Memory B cell (primary cell): ENCODE results near the gene FBXL2.
A peak's percentile ranks its signal among the peaks of the same experiment; 100 is the strongest.

Experiments
- ATAC-seq: fragments of 150-1000 bp; cut with Tn5 transposase; 2 replicates; pipeline ENCODE4 v1.10.0; 2021; ENCODE audit warnings: low read depth, mild to moderate bottlenecking, moderate library complexity
- DNase-seq, 2 donors: peaks; one replicate each; pipeline ENCODE4 v3.0.0; 2022; ENCODE audit warnings: low spot score in 2 of 2
- H3K27ac Mint-ChIP-seq: one replicate; pipeline ENCODE4 v1.8.0; 2022; ENCODE audit warnings: mild to moderate bottlenecking, moderate library complexity, mixed read lengths
- H3K27me3 Mint-ChIP-seq: one replicate; pipeline ENCODE4 v1.8.0; 2022; ENCODE audit warnings: mixed read lengths
- H3K36me3 Mint-ChIP-seq: one replicate; pipeline ENCODE4 v1.8.0; 2022; ENCODE audit warnings: mild to moderate bottlenecking, mixed read lengths
- H3K4me1 Mint-ChIP-seq: one replicate; pipeline ENCODE4 v1.8.0; 2022; ENCODE audit warnings: mixed read lengths
- H3K4me3 Mint-ChIP-seq: one replicate; pipeline ENCODE4 v1.8.0; 2022; ENCODE audit warnings: mild to moderate bottlenecking, moderate library complexity, mixed read lengths
- H3K9me3 Mint-ChIP-seq: one replicate; pipeline ENCODE4 v1.8.0; 2022; ENCODE audit warnings: mixed read lengths

Gene FBXL2, protein sequence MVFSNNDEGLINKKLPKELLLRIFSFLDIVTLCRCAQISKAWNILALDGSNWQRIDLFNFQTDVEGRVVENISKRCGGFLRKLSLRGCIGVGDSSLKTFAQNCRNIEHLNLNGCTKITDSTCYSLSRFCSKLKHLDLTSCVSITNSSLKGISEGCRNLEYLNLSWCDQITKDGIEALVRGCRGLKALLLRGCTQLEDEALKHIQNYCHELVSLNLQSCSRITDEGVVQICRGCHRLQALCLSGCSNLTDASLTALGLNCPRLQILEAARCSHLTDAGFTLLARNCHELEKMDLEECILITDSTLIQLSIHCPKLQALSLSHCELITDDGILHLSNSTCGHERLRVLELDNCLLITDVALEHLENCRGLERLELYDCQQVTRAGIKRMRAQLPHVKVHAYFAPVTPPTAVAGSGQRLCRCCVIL

GRCh38 chr3:33277193-33277882, at the start of gene FBXL2:
TSS of gene FBXL2 (plus strand) at chr3:33277442. CDS start at chr3:33277513, 71 bp downstream.
- Mint-ChIP-seq H3K27ac (no peak within 1 kb of the TSS), H3K27me3 (peaks cover 12% of the 10 kb centered on the region), H3K4me3 (peak within 1 kb of the TSS; percentile 53), H3K9me3 (peaks cover 3% of the 10 kb centered on the region), H3K36me3 (no peaks in the 10 kb centered on the region), H3K4me1 (peaks cover 3% of the 10 kb centered on the region)
- DNase-seq: peak; percentile 12 to 31
- ATAC-seq: peak; percentile 74

DNA sequence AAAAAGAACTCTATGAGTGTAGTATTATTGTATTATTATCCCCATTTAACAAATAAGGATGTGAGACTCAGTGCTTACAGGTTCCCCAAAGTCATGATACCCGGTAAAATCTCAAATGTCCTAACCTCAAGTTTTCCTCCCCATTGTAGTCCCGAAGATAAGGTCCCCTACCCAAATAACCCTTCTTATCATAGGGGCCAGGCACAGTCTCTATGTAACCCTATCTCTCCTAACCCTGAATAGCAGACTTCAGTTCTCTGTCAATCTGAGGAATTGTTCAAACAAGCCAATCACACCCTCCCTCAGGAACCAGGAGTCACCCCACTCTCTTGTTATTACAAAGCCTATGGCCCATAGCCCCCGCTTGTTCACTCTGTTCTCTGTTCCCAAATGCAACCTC, 48.2 kb upstream of the FBXL2 start:
- Mint-ChIP-seq H3K9me3 (peaks cover 1% of the 10 kb centered on the region), H3K27me3 (peaks cover 19% of the 10 kb centered on the region), H3K27ac (no peak overlapping the region), H3K36me3 (no peaks in the 10 kb centered on the region), H3K4me1 (no peaks in the 10 kb centered on the region), H3K4me3 (no peak overlapping the region)
- DNase-seq: no peak
- ATAC-seq: no peak

GRCh38 chr3:33229947-33230346, 47.3 kb upstream of the FBXL2 start:
- H3K27me3 Mint-ChIP-seq: peaks cover 18% of the 10 kb centered on the region
- no peak overlapping the region for H3K4me3 Mint-ChIP-seq
- H3K27ac Mint-ChIP-seq: no peak overlapping the region
- DNase-seq (no peak), ATAC-seq (no peak)
- peaks cover 1% of the 10 kb centered on the region for H3K9me3 Mint-ChIP-seq
- no peaks in the 10 kb centered on the region for H3K4me1 Mint-ChIP-seq
- H3K36me3 Mint-ChIP-seq: no peaks in the 10 kb centered on the region

DNA sequence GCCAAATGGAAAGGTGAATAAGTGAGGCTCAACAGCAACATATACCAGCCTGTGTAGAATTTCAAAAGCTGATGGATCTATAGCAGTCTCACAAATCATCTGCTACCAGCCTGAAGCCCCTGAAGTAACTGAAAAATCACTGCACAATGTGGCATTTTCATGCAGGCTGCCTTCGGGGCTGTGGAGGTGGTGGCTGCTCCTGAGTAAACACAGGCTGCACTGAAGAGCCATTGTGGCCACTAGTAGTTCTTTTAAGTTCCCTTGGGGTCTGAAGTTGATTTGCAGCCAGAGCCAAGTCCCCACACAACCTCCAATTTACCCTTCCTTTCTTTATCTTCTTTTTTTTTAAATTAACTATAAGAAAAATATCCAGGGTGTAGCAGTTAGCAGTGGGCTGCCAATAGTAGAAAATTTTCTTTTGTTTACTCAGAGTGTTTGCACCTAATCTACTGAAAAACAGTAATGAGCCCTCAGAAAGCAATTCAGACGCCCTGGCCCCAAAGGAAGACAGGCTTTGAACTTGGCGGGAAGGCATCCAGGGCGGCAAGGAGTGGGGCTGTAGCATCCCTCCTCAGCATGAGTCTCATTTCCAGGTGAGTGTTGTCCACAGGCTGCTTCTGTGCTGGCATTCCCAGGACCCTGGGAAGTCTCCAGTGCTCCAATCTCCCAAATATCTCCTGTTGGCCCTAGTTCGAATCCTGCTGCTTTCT, 45.3 kb upstream of the FBXL2 start:
- no peaks in the 10 kb centered on the region for H3K36me3 Mint-ChIP-seq

DNA sequence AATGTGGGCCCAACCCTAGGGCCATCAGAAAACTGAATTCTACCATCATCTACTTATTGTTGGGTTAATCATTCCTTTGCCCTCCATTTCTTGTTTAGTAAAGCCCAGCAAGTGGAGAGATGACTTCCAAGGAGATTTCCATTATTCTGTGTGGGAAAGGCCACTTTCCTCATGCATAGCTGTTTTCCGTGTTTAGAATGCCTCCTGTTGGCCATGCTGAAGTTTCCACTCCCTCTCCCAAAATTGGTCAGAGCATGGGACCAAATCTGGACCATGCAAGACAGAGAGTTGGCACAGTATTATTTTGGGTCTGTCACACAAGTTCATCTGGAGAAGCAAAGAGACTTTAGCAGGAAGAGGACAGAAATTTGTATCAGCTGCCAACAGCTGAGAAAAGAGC, 43.4 kb upstream of the FBXL2 start:
- H3K4me3 Mint-ChIP-seq: no peak overlapping the region
- H3K36me3 Mint-ChIP-seq: no peaks in the 10 kb centered on the region
- H3K27ac Mint-ChIP-seq: no peak overlapping the region
- peaks cover 18% of the 10 kb centered on the region for H3K27me3 Mint-ChIP-seq
- ATAC-seq: no peak
- no peak for DNase-seq
- H3K4me1 Mint-ChIP-seq: no peaks in the 10 kb centered on the region
- peaks cover 2% of the 10 kb centered on the region for H3K9me3 Mint-ChIP-seq

More for the DNA sequence above, 45.3 kb upstream of the FBXL2 start:
- DNase-seq: no peak
- H3K4me3 Mint-ChIP-seq: no peak overlapping the region
- no peak overlapping the region for H3K27ac Mint-ChIP-seq
- no peak for ATAC-seq
- H3K27me3 Mint-ChIP-seq: peaks cover 19% of the 10 kb centered on the region
- peaks cover 1% of the 10 kb centered on the region for H3K9me3 Mint-ChIP-seq
- no peaks in the 10 kb centered on the region for H3K4me1 Mint-ChIP-seq

- Mint-ChIP-seq H3K4me1 (no peaks in the 10 kb centered on the region), H3K36me3 (no peaks in the 10 kb centered on the region), H3K9me3 (peaks cover 10% of the 10 kb centered on the region), H3K27me3 (peaks cover 13% of the 10 kb centered on the region), H3K27ac (no peak overlapping the region), H3K4me3 (no peak overlapping the region)
- ATAC-seq: no peak
- no peak for DNase-seq
Observed at GRCh38 chr3:33236005-33236404, 41.2 kb upstream of the FBXL2 start.

DNA sequence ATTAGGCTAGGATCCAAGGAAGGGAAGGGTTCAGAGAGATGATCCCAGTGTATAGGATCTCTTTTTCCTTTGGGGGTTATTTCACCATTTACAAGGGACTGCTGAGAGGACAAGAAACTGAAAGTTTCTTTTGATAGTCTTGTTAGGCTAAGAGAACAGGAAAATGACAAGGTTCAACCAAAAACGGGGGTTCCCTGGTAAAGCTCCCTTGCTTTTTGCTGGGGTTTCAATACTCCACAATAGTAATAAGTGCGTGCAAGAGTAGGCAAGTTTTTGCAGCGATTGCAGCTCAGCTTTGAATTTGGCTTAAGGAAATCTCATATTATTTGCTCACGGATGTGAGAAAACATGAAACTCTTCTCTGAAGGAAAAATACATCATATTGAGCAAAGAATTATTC, 39.8 kb upstream of the FBXL2 start:
- DNase-seq (no peak), ATAC-seq (no peak)
- Mint-ChIP-seq H3K27me3 (peaks cover 13% of the 10 kb centered on the region), H3K27ac (no peak overlapping the region), H3K9me3 (peaks cover 10% of the 10 kb centered on the region), H3K4me1 (no peaks in the 10 kb centered on the region), H3K36me3 (no peaks in the 10 kb centered on the region), H3K4me3 (no peak overlapping the region)

DNA sequence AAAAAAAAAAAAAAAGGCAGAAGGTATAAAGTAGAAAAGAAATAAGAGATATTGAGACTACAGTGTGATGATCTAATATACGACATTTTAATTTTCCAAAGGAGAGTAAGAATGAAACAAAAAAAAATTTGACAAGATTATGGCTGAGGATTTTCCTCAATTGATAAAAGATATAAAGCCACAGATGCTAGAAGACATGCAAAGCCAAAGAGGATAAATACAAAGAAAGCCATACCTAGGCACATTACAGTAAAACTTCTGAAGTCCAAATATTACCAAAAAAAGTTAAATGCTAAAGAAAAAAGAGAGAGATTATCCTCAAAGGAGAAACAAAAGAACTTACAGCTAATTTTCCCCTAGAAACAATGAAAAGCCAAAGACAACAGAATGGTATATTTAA, 38.3 kb upstream of the FBXL2 start:
- Mint-ChIP-seq H3K9me3 (peaks cover 10% of the 10 kb centered on the region), H3K27me3 (peaks cover 11% of the 10 kb centered on the region)
- ATAC-seq: no peak

DNA sequence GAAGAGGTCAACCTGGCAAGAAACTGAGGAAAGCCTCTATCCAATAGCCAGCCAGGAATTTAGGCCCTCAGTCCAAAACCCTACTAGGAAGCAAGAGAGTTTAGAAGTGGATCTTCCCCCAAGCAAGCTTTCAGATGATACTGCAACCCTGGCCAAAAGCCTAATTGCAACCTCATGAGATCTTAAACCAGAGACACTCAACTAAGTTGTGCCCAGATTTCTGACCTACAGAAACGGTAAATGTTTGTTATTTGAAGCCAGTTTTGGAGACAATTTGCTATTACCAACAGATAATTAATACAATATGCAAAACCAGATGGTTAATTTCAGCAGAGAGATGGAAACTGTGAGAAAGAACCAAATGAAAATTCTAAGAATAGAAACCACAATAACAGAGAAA, 37.0 kb upstream of the FBXL2 start:
- H3K4me1 Mint-ChIP-seq: no peaks in the 10 kb centered on the region
- DNase-seq: no peak
- no peak overlapping the region for H3K27ac Mint-ChIP-seq
- ATAC-seq: no peak
- H3K27me3 Mint-ChIP-seq: peaks cover 9% of the 10 kb centered on the region
- H3K9me3 Mint-ChIP-seq: peaks cover 10% of the 10 kb centered on the region
- no peaks in the 10 kb centered on the region for H3K36me3 Mint-ChIP-seq
- H3K4me3 Mint-ChIP-seq: no peak overlapping the region

More for the DNA sequence above, 38.3 kb upstream of the FBXL2 start:
- no peak for DNase-seq
- no peaks in the 10 kb centered on the region for H3K36me3 Mint-ChIP-seq
- no peak overlapping the region for H3K4me3 Mint-ChIP-seq
- H3K4me1 Mint-ChIP-seq: no peaks in the 10 kb centered on the region
- H3K27ac Mint-ChIP-seq: no peak overlapping the region

DNA sequence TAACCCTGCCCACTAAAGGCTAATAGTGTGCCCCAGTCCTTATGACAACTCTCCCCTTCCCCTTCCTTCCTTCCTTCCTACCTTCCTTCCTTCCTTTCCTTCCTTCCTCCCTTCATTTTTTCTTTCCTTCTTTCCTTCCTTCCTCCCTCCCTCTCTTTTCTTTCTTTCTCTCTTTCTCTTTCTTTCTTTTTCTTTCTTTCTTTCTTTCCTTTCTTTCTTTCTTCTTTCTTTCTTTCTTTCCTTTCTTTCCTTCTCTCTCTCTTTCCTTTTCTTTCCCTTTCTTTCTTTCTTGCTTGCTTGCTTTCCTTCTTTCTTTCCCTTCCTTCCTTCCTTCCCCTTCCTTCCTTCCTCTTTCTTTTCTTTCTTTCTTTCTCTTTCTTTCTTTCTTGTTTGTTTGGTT, 30.5 kb upstream of the FBXL2 start:
- DNase-seq (no peak), ATAC-seq (no peak)
- H3K36me3 Mint-ChIP-seq: no peaks in the 10 kb centered on the region
- no peaks in the 10 kb centered on the region for H3K4me1 Mint-ChIP-seq
- H3K4me3 Mint-ChIP-seq: no peak overlapping the region
- H3K9me3 Mint-ChIP-seq: peaks cover 3% of the 10 kb centered on the region
- no peak overlapping the region for H3K27ac Mint-ChIP-seq
- peaks cover 6% of the 10 kb centered on the region for H3K27me3 Mint-ChIP-seq

DNA sequence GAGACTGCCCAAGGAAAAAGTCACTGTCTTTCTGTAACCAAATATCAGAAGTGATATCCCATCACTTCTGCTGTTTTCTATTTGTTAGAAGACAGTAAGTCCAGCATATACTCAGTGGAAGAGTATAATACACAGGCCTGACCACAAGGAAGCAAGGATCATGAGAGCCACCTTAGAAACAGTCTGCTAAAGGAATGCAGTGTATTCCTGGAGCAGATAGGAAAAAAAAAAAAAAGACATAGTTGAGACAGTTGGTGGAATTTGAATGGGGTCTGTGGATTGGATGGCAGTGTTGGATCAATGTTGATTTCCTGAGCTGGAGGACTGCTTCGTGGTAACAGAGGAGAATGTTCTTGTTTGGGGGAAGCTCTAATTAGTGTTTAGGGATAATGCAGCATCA, 26.5 kb upstream of the FBXL2 start:
- Mint-ChIP-seq H3K36me3 (no peaks in the 10 kb centered on the region), H3K4me3 (no peak overlapping the region), H3K9me3 (peaks cover 3% of the 10 kb centered on the region), H3K4me1 (no peaks in the 10 kb centered on the region), H3K27ac (no peak overlapping the region), H3K27me3 (peaks cover 6% of the 10 kb centered on the region)
- no peak for DNase-seq
- no peak for ATAC-seq

GRCh38 chr3:33256249-33256648, 21.0 kb upstream of the FBXL2 start:
- DNase-seq (no peak), ATAC-seq (no peak)
- Mint-ChIP-seq H3K9me3 (peaks cover 2% of the 10 kb centered on the region), H3K27me3 (no peaks in the 10 kb centered on the region), H3K27ac (no peak overlapping the region), H3K4me3 (no peak overlapping the region), H3K36me3 (no peaks in the 10 kb centered on the region), H3K4me1 (no peaks in the 10 kb centered on the region)

GRCh38 chr3:33260104-33260503, 17.1 kb upstream of the FBXL2 start:
- Mint-ChIP-seq H3K4me3 (no peak overlapping the region), H3K36me3 (no peaks in the 10 kb centered on the region), H3K9me3 (peaks cover 3% of the 10 kb centered on the region), H3K4me1 (no peaks in the 10 kb centered on the region), H3K27ac (no peak overlapping the region), H3K27me3 (peaks cover under 1% of the 10 kb centered on the region)
- ATAC-seq: no peak
- DNase-seq: no peak

- peaks cover 16% of the 10 kb centered on the region for H3K27me3 Mint-ChIP-seq
- peaks cover 6% of the 10 kb centered on the region for H3K9me3 Mint-ChIP-seq
- no peak overlapping the region for H3K27ac Mint-ChIP-seq
- no peaks in the 10 kb centered on the region for H3K4me1 Mint-ChIP-seq
- H3K4me3 Mint-ChIP-seq: no peak overlapping the region
- DNase-seq (no peak), ATAC-seq (no peak)
- peaks cover 4% of the 10 kb centered on the region for H3K36me3 Mint-ChIP-seq
Observed at GRCh38 chr3:33269385-33269784, 7.9 kb upstream of the FBXL2 start.
